ENCODE results near the gene TEX264.
"Not testable (repeated sequence)": the region's sequence is repeated elsewhere in the genome, so short reads cannot be mapped to it uniquely, and the experiment has no call there.

TEX264 gene

DNA sequence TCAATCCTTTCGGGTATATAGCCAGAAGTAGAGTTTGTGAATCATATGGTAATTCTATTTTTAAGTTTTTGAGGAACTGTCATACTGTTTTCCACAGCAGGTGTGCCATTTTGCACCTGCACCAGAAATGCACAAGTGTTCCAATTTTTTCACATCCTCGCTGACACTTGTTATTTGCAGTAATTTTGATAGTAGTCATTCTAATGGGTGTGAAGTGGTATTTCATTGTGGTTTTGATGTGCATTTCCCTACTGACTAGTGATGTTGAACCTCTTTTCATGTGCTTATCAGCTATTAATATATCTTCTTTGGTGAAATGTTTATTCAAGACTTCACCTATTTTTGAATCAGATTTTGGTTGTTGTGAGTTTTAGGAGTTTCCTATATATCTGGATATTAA, 64.9 kb downstream of the TEX264 start:
- no peaks in the 10 kb centered on the region for H3K27me3 ChIP-seq (ENCODE audit: insufficient read depth, poor library complexity, severe bottlenecking)
- H3K27ac ChIP-seq (replicated peaks) = no peak overlapping the region
- DNase-seq (ENCODE audit: low read depth in 1 of 2, low spot score in 1 of 2) = no peak
- TF ChIP-seq POLR2AphosphoS5 (IDR thresholded peaks at IDR 0.05; ENCODE audit: low read depth) = no peak
- no peak for TF ChIP-seq REST (IDR thresholded peaks at IDR 0.05; ENCODE audit: insufficient replicate concordance, low read depth)
- TF ChIP-seq SPI1 (IDR thresholded peaks at IDR 0.05; ENCODE audit: borderline replicate concordance, low read depth) = no peak
- no peak for TF ChIP-seq GABPA (IDR thresholded peaks at IDR 0.05; ENCODE audit: low read depth)
- TF ChIP-seq, protein P1, sequence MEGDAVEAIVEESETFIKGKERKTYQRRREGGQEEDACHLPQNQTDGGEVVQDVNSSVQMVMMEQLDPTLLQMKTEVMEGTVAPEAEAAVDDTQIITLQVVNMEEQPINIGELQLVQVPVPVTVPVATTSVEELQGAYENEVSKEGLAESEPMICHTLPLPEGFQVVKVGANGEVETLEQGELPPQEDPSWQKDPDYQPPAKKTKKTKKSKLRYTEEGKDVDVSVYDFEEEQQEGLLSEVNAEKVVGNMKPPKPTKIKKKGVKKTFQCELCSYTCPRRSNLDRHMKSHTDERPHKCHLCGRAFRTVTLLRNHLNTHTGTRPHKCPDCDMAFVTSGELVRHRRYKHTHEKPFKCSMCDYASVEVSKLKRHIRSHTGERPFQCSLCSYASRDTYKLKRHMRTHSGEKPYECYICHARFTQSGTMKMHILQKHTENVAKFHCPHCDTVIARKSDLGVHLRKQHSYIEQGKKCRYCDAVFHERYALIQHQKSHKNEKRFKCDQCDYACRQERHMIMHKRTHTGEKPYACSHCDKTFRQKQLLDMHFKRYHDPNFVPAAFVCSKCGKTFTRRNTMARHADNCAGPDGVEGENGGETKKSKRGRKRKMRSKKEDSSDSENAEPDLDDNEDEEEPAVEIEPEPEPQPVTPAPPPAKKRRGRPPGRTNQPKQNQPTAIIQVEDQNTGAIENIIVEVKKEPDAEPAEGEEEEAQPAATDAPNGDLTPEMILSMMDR (IDR thresholded peaks at IDR 0.05; ENCODE audit: insufficient read depth, low read length) = no peak
- H3K4me3 ChIP-seq (replicated peaks; ENCODE audit: insufficient read depth, low read length) = no peak overlapping the region

DNA sequence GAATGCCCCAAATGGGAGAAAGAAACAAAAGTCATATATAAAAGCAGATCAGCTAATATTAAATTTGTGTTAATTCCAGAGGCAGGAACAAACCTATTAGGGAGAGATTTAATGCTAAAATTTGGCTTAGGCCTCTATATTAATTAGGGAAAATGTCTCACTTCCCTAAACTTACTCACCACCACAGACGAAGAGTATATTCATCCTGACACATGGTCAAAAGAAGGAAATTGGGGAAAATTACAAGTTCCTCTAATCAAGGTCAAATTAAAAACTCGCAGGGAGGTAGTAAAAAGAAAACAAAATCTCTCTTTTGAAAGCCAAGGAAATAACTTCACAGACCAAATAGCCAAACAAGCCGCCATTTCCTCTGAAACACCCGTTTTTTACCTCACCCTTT, 68.1 kb downstream of the TEX264 start:
- TF ChIP-seq, protein P1 (IDR thresholded peaks at IDR 0.05; ENCODE audit: insufficient read depth, low read length) = no peak
- TF ChIP-seq POLR2AphosphoS5 (IDR thresholded peaks at IDR 0.05; ENCODE audit: low read depth) = no peak
- no peak for TF ChIP-seq REST (IDR thresholded peaks at IDR 0.05; ENCODE audit: insufficient replicate concordance, low read depth)
- no peak for TF ChIP-seq GABPA (IDR thresholded peaks at IDR 0.05; ENCODE audit: low read depth)
- peak; percentile 61 for TF ChIP-seq SPI1 (IDR thresholded peaks at IDR 0.05; ENCODE audit: borderline replicate concordance, low read depth)
- no peak overlapping the region for H3K27ac ChIP-seq (replicated peaks)
- no peak overlapping the region for H3K4me3 ChIP-seq (replicated peaks; ENCODE audit: insufficient read depth, low read length)
- H3K27me3 ChIP-seq (ENCODE audit: insufficient read depth, poor library complexity, severe bottlenecking) = no peaks in the 10 kb centered on the region
- no peak for DNase-seq (ENCODE audit: low read depth in 1 of 2, low spot score in 1 of 2)

- not testable (repeated sequence) for H3K27me3 ChIP-seq (ENCODE audit: insufficient read depth, poor library complexity, severe bottlenecking); H3K27ac ChIP-seq (replicated peaks); DNase-seq (ENCODE audit: low read depth in 1 of 2, low spot score in 1 of 2); H3K4me3 ChIP-seq (replicated peaks; ENCODE audit: insufficient read depth, low read length)
These were observed 71.3 kb downstream of the TEX264 start for GRCh38 chr3:51742320-51742719.

- peak; percentile 28 to 86 for DNase-seq (ENCODE audit: low read depth in 1 of 2, low spot score in 1 of 2)
- TF ChIP-seq SPI1 (IDR thresholded peaks at IDR 0.05; ENCODE audit: borderline replicate concordance, low read depth) = peak; percentile 68; the same call in 1 of the 2 replicates
- peak overlapping the region; percentile 34 for H3K27ac ChIP-seq (replicated peaks)
- H3K4me3 ChIP-seq (replicated peaks; ENCODE audit: insufficient read depth, low read length); H3K27me3 ChIP-seq (ENCODE audit: insufficient read depth, poor library complexity, severe bottlenecking): not testable (repeated sequence)
These were observed 71.9 kb downstream of the TEX264 start for GRCh38 chr3:51742978-51743377.

DNA sequence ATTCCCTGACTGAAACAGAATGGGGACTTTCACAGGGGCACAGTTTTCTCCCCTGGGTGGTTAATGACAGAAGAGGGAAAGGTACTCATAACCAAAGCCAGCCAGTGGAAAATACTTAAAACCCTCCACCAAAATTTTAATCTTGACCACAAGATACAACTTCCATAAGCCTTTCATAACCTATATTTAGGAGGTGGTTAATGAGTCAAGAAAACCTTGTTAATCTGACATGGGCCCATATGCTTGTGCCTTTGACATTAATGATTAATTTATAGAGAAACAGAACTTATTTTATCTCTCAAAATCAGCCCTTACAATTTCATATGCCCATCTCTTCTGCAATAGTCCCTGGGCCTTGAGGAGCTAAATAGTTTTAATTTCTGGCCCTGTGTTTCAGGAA, 76.8 kb downstream of the TEX264 start:
- Histone ChIP-seq H3K27ac (replicated peaks) (no peak overlapping the region), H3K4me3 (replicated peaks; ENCODE audit: insufficient read depth, low read length) (no peak overlapping the region), H3K27me3 (ENCODE audit: insufficient read depth, poor library complexity, severe bottlenecking) (no peaks in the 10 kb centered on the region)
- no peak for DNase-seq (ENCODE audit: low read depth in 1 of 2, low spot score in 1 of 2)
- TF ChIP-seq, protein P1 (IDR thresholded peaks at IDR 0.05; ENCODE audit: insufficient read depth, low read length) = no peak
- no peak for TF ChIP-seq REST (IDR thresholded peaks at IDR 0.05; ENCODE audit: insufficient replicate concordance, low read depth)
- TF ChIP-seq GABPA (IDR thresholded peaks at IDR 0.05; ENCODE audit: low read depth) = no peak
- no peak for TF ChIP-seq POLR2AphosphoS5 (IDR thresholded peaks at IDR 0.05; ENCODE audit: low read depth)
- no peak for TF ChIP-seq SPI1 (IDR thresholded peaks at IDR 0.05; ENCODE audit: borderline replicate concordance, low read depth)

All from HL-60 (cell line).